OCI-LY3 (cell line): Measurements from ENCODE around the gene COL9A2.

Source experiments
- H2AFZ ChIP-seq: fragments of 200-600, 300-600 bp; shearing (Covaris generic); 2 replicates; pipeline ENCODE4 v1.6.0; 2014; ENCODE audit warnings: antibody characterized with exemption, low read depth, low read length
- H3K27ac ChIP-seq: fragments of 200-600, 300-600 bp; sonication (generic); 2 replicates; pipeline ENCODE4 v1.5.1; 2014; ENCODE audit warnings: mild to moderate bottlenecking, low read length, moderate library complexity, mixed read lengths
- H3K27me3 ChIP-seq: fragments of 200-600, 300-600 bp; sonication (generic); 2 replicates; pipeline ENCODE4 v1.6.1; 2014; ENCODE audit warnings: low read depth, low read length, mixed read lengths
- H3K36me3 ChIP-seq: fragments of 200-600, 300-600 bp; sonication (generic); replicated peaks from 2 replicates; pipeline ENCODE3; 2014; ENCODE audit warnings: low read depth, low read length, mixed read lengths
- H3K4me1 ChIP-seq: fragments of 300-600, 200-600 bp; sonication (generic); 2 replicates; pipeline ENCODE4 v1.6.1; 2014; ENCODE audit warnings: low read length, mixed read lengths
- H3K4me2 ChIP-seq: fragments of 200-600, 300-600 bp; sonication (generic); 2 replicates; pipeline ENCODE4 v1.6.1; 2014; ENCODE audit warnings: low read length, mixed read lengths
- H3K4me3 ChIP-seq: fragments of 300-600, 200-600 bp; sonication (generic); 2 replicates; pipeline ENCODE4 v1.5.1; 2014; ENCODE audit warnings: antibody characterized with exemption, mild to moderate bottlenecking, low read length, moderate library complexity
- H3K79me2 ChIP-seq: fragments of 300-600, 200-600 bp; shearing (Covaris generic); 2 replicates; pipeline ENCODE4 v1.6.1; 2014; ENCODE audit warnings: mild to moderate bottlenecking, low read length, mixed read lengths
- H3K9ac ChIP-seq: fragments of 300-600, 200-600 bp; shearing (Covaris generic); 2 replicates; pipeline ENCODE4 v1.6.0; 2014; ENCODE audit warnings: mild to moderate bottlenecking, low read length, moderate library complexity
- H3K9me3 ChIP-seq: fragments of 200-600, 300-600 bp; shearing (Covaris generic); 2 replicates; pipeline ENCODE4 v1.6.1; 2014; ENCODE audit warnings: low read length, mixed read lengths; ENCODE audit not compliant: insufficient read depth
- H4K20me1 ChIP-seq: fragments of 200-600, 300-600 bp; sonication (generic); 2 replicates; pipeline ENCODE4 v1.6.1; 2016; ENCODE audit warnings: low read length, mixed read lengths; ENCODE audit not compliant: insufficient read depth
- CTCF ChIP-seq: fragments of 200-600, 300-600 bp; sonication (generic); IDR thresholded peaks from 2 replicates; pipeline ENCODE4 v1.5.1; 2014; ENCODE audit warnings: antibody characterized with exemption, low read length, low read depth
- EZH2phosphoT487 ChIP-seq: fragments of 200-600 bp; shearing (Covaris generic); IDR thresholded peaks from 2 replicates; pipeline ENCODE4 v1.6.1; 2018; ENCODE audit warnings: antibody characterized with exemption, mixed run types, low read depth

COL9A2 gene

GRCh38 chr1:40307186-40307585 lies 9.9 kb downstream of the COL9A2 start:
- H4K20me1 ChIP-seq, result no peaks in the 10 kb centered on the region
- no peak overlapping the region for H3K4me2 ChIP-seq
- no peaks in the 10 kb centered on the region for H3K79me2 ChIP-seq
- TF ChIP-seq CTCF, result no peak
- TF ChIP-seq EZH2phosphoT487, result no peak
- H3K4me3 ChIP-seq, result no peak overlapping the region
- H3K36me3 ChIP-seq, result no peaks in the 10 kb centered on the region
- H3K4me1 ChIP-seq, result peaks cover 7% of the 10 kb centered on the region
- no peak overlapping the region for H3K9ac ChIP-seq
- H3K27me3 ChIP-seq, result no peaks in the 10 kb centered on the region
- H2AFZ ChIP-seq, result no peak overlapping the region
- H3K9me3 ChIP-seq, result no peaks in the 10 kb centered on the region
- H3K27ac ChIP-seq, result no peak overlapping the region

DNA sequence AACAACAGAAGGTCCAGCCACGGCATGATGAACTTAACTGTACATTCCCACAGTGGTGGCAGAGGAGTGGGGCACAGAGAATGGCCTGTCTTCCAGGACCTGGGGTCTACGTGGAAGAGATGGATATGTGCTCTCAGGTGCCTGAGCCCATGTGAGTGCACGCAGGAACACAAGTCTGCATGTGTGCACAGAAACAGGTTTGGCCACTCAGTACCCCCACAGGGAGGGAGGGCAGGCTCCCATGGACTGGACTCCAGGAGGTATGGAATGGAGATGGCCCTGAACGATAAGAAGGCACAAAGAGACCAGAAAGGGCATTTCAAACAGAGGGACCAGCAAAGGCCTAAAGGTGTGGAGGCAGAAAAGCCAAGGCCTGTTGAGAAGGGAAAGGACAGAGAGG lies 10.8 kb downstream of the COL9A2 start:
- no peak for TF ChIP-seq CTCF
- no peaks in the 10 kb centered on the region for H3K4me1 ChIP-seq
- H3K27me3 ChIP-seq, result no peaks in the 10 kb centered on the region
- H3K9me3 ChIP-seq, result no peaks in the 10 kb centered on the region
- no peak overlapping the region for H3K4me2 ChIP-seq
- H2AFZ ChIP-seq, result no peak overlapping the region
- no peaks in the 10 kb centered on the region for H3K36me3 ChIP-seq
- H3K27ac ChIP-seq, result no peak overlapping the region
- H3K4me3 ChIP-seq, result no peak overlapping the region
- H3K79me2 ChIP-seq, result no peaks in the 10 kb centered on the region
- no peak overlapping the region for H3K9ac ChIP-seq
- H4K20me1 ChIP-seq, result no peaks in the 10 kb centered on the region

DNA sequence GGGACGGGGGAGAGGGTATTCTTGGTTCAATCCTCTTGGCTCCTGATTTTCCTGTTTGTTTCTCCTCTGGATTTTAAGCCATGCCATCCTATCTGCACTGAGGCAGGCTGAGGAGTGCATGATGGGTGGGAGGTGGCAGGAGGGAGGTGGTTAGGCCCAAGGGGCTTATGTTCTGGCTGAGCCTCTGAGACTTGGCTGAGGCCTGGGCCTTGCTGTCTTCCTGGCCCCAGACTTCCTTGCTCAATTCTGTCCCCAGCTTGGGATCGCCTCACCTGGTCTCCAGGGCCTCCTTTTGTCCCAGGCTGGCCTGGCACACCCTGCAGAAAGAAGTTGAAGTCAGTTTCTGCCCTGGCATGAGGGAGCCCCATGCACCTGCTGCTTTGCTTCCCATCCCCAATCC lies 11.2 kb downstream of the COL9A2 start:
- no peak overlapping the region for H3K4me3 ChIP-seq
- no peaks in the 10 kb centered on the region for H3K9me3 ChIP-seq
- no peak overlapping the region for H3K9ac ChIP-seq
- no peak overlapping the region for H2AFZ ChIP-seq
- peaks cover 1% of the 10 kb centered on the region for H3K36me3 ChIP-seq
- no peaks in the 10 kb centered on the region for H4K20me1 ChIP-seq
- no peaks in the 10 kb centered on the region for H3K79me2 ChIP-seq
- no peak; the same call in 1 of the 2 replicates for TF ChIP-seq CTCF
- no peak for TF ChIP-seq EZH2phosphoT487
- no peaks in the 10 kb centered on the region for H3K27me3 ChIP-seq
- no peak overlapping the region for H3K4me2 ChIP-seq
- H3K4me1 ChIP-seq, result no peaks in the 10 kb centered on the region
- H3K27ac ChIP-seq, result no peak overlapping the region

DNA sequence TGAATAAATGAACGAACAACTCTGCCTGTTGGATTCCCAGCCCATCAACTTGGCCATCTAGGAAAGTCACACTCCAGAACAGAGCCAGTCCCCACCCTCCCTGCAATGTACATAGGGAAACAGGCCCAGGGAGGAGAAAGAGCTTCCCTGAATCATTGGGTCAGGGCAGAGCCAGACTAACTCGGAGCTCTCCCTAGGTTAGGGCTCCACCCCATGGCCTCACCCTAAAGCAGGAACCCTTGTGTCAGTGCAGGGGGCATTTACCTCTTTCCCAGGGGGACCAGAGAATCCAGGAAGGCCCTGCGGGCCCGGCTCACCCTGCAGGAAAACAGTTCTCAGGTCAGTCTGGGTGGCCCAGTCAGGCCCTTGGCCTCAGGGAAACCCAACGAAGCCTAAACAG lies 11.6 kb downstream of the COL9A2 start:
- no peak overlapping the region for H3K4me2 ChIP-seq
- H3K4me3 ChIP-seq, result no peak overlapping the region
- H4K20me1 ChIP-seq, result no peaks in the 10 kb centered on the region
- no peak overlapping the region for H2AFZ ChIP-seq
- no peak overlapping the region for H3K9ac ChIP-seq
- H3K9me3 ChIP-seq, result no peaks in the 10 kb centered on the region
- no peak overlapping the region for H3K27ac ChIP-seq
- H3K27me3 ChIP-seq, result no peaks in the 10 kb centered on the region
- H3K79me2 ChIP-seq, result no peaks in the 10 kb centered on the region
- no peaks in the 10 kb centered on the region for H3K4me1 ChIP-seq
- TF ChIP-seq EZH2phosphoT487, result no peak
- TF ChIP-seq CTCF, result peak; percentile 15; the same call in 1 of the 2 replicates
- H3K36me3 ChIP-seq, result peaks cover 2% of the 10 kb centered on the region
